H9 (cell line): ENCODE data around the gene SNED1. TPM values are rescaled to one million over a fixed set of nuclear protein-coding genes. Genes with fewer than 3 reads are reported as not detected.

Source experiments
- DNase-seq: peaks from one replicate; pipeline ENCODE4 v3.0.0-alpha.2; 2017
- H2AFZ ChIP-seq: one replicate; pipeline ENCODE4 v1.6.1; 2013; ENCODE audit warnings: mild to moderate bottlenecking, low read length, control low read depth, moderate library complexity
- H2AK5ac ChIP-seq: 2 replicates; pipeline ENCODE4 v1.6.1; 2013; ENCODE audit warnings: low read length, control low read depth, mixed read lengths; ENCODE audit not compliant: insufficient read length
- H2BK120ac ChIP-seq: one replicate; pipeline ENCODE4 v1.6.1; 2013; ENCODE audit warnings: low read depth, mild to moderate bottlenecking, low read length, control low read depth, inconsistent platforms; ENCODE audit not compliant: poor library complexity, severe bottlenecking
- H2BK12ac ChIP-seq: 2 replicates; pipeline ENCODE4 v1.6.1; 2013; ENCODE audit warnings: low read length, control low read depth, mixed read lengths, low read depth; ENCODE audit not compliant: insufficient read length
- H2BK15ac ChIP-seq: 2 replicates; pipeline ENCODE4 v1.6.1; 2013; ENCODE audit warnings: low read depth, low read length, control low read depth
- H2BK20ac ChIP-seq: one replicate; pipeline ENCODE4 v1.6.1; 2013; ENCODE audit warnings: low read depth, mild to moderate bottlenecking, low read length, control low read depth, inconsistent platforms; ENCODE audit not compliant: poor library complexity, severe bottlenecking
- H2BK5ac ChIP-seq: 2 replicates; pipeline ENCODE4 v1.6.1; 2013; ENCODE audit warnings: low read length, control low read depth, mixed read lengths; ENCODE audit not compliant: insufficient read length
- H3K14ac ChIP-seq: 2 replicates; pipeline ENCODE4 v1.6.1; 2013; ENCODE audit warnings: low read length, control low read depth; ENCODE audit not compliant: insufficient read depth
- H3K18ac ChIP-seq: 2 replicates; pipeline ENCODE4 v1.6.1; 2013; ENCODE audit warnings: low read depth, mild to moderate bottlenecking, mixed read lengths, low read length, control low read depth; ENCODE audit not compliant: insufficient read length
- H3K23ac ChIP-seq: 2 replicates; pipeline ENCODE4 v1.6.1; 2013; ENCODE audit warnings: low read length, control low read depth, mixed read lengths, low read depth; ENCODE audit not compliant: insufficient read length
- H3K23me2 ChIP-seq: 2 replicates; pipeline ENCODE4 v1.6.1; 2013; ENCODE audit warnings: low read depth, mild to moderate bottlenecking, mixed read lengths, low read length, control low read depth; ENCODE audit not compliant: insufficient read length, poor library complexity, severe bottlenecking
- H3K27ac ChIP-seq: 2 replicates; pipeline ENCODE4 v1.5.1; 2013; ENCODE audit warnings: low read length, control low read depth, mixed read lengths, low read depth; ENCODE audit not compliant: insufficient read length
- H3K27me3 ChIP-seq: 2 replicates; pipeline ENCODE4 v1.6.1; 2013; ENCODE audit warnings: low read length, control low read depth, inconsistent platforms; ENCODE audit not compliant: insufficient read depth
- H3K4ac ChIP-seq: 2 replicates; pipeline ENCODE4 v1.6.1; 2013; ENCODE audit warnings: low read depth, mild to moderate bottlenecking, control low read depth, inconsistent platforms, low read length, moderate library complexity
- H3K4me1 ChIP-seq: 2 replicates; pipeline ENCODE4 v1.6.1; 2013; ENCODE audit warnings: low read length, control low read depth, inconsistent platforms; ENCODE audit not compliant: insufficient read depth
- H3K4me2 ChIP-seq: 2 replicates; pipeline ENCODE4 v1.6.1; 2013; ENCODE audit warnings: low read length, control low read depth, mixed read lengths; ENCODE audit not compliant: insufficient read length, insufficient read depth
- H3K56ac ChIP-seq: 2 replicates; pipeline ENCODE4 v1.6.1; 2013; ENCODE audit warnings: low read depth, mild to moderate bottlenecking, mixed read lengths, low read length, control low read depth; ENCODE audit not compliant: insufficient read length
- H3K79me1 ChIP-seq: 2 replicates; pipeline ENCODE4 v1.6.1; 2013; ENCODE audit warnings: low read depth, mild to moderate bottlenecking, moderate library complexity, low read length, control low read depth, inconsistent platforms; ENCODE audit not compliant: insufficient read depth, poor library complexity, severe bottlenecking
- H3K79me2 ChIP-seq: 2 replicates; pipeline ENCODE4 v1.6.1; 2013; ENCODE audit warnings: low read length, control low read depth, inconsistent platforms; ENCODE audit not compliant: insufficient read depth
- H3K9ac ChIP-seq: 2 replicates; pipeline ENCODE4 v1.6.1; 2013; ENCODE audit warnings: low read length, control low read depth, mixed read lengths; ENCODE audit not compliant: insufficient read length; ENCODE audit errors: extremely low read depth
- H3K9me3 ChIP-seq: one replicate; pipeline ENCODE4 v1.6.1; 2013; ENCODE audit warnings: low read depth, low read length, inconsistent platforms; ENCODE audit not compliant: control insufficient read depth
- H3T11ph ChIP-seq: one replicate; pipeline ENCODE4 v1.6.1; 2013; ENCODE audit warnings: mild to moderate bottlenecking, low read length, control low read depth, inconsistent platforms
- H4K20me1 ChIP-seq: one replicate; pipeline ENCODE4 v1.6.1; 2013; ENCODE audit not compliant: control insufficient read depth, insufficient read length, insufficient read depth
- H4K5ac ChIP-seq: 2 replicates; pipeline ENCODE4 v1.6.1; 2013; ENCODE audit warnings: low read depth, mild to moderate bottlenecking, mixed read lengths, low read length, control low read depth; ENCODE audit not compliant: insufficient read length
- H4K8ac ChIP-seq: replicated peaks from 2 replicates; pipeline ENCODE4 v1.6.1; 2013; ENCODE audit warnings: low read length, control low read depth, mixed read lengths, low read depth; ENCODE audit not compliant: insufficient read length
- H4K91ac ChIP-seq: 2 replicates; pipeline ENCODE4 v1.6.1; 2013; ENCODE audit warnings: low read depth, mild to moderate bottlenecking, moderate library complexity, mixed read lengths, low read length, control low read depth; ENCODE audit not compliant: insufficient read length
- H3K27ac Mint-ChIP-seq, 3 experiments: 2 replicates in 2 of 3; 3 replicates in 1 of 3; pipeline ENCODE4 v1.8.0; 2020 to 2021; ENCODE audit warnings: mixed read lengths in 3 of 3, mild to moderate bottlenecking in 1 of 3, moderate library complexity in 1 of 3
- H3K27me3 Mint-ChIP-seq: 2 replicates; pipeline ENCODE4 v1.8.0; 2021; ENCODE audit warnings: low read depth, mild to moderate bottlenecking, moderate library complexity, mixed read lengths
- H3K36me3 Mint-ChIP-seq, 3 experiments: 2 replicates in 2 of 3; 3 replicates in 1 of 3; pipeline ENCODE4 v1.8.0; 2020 to 2021; ENCODE audit warnings: low read depth in 3 of 3, mixed read lengths in 3 of 3; ENCODE audit not compliant: insufficient read depth in 1 of 3
- H3K4me1 Mint-ChIP-seq, 2 experiments: 2 replicates each; pipeline ENCODE4 v1.8.0; 2020; ENCODE audit warnings: mixed read lengths in 2 of 2
- H3K4me3 Mint-ChIP-seq, 2 experiments: 2 replicates in 1 of 2; 3 replicates in 1 of 2; pipeline ENCODE4 v1.8.0; 2020 to 2021; ENCODE audit warnings: mild to moderate bottlenecking in 2 of 2, mixed read lengths in 2 of 2, moderate library complexity in 1 of 2
- H3K9me3 Mint-ChIP-seq, 2 experiments: 2 replicates in 1 of 2; 3 replicates in 1 of 2; pipeline ENCODE4 v1.8.0; 2020; ENCODE audit warnings: mild to moderate bottlenecking in 2 of 2, mixed read lengths in 2 of 2, moderate library complexity in 1 of 2
- CTCF ChIP-seq: fragments of 200-600 bp; sonication (generic); conservative IDR thresholded peaks from 3 replicates; pipeline ENCODE4 v1.8.0; 2021; ENCODE audit warnings: antibody characterized with exemption, mild to moderate bottlenecking
- WGBS: extraction: QIAGEN DNeasy Blood & Tissue Kit; methylation state at CpG from one replicate; pipeline ENCODE4 v1.1.7; 2013; ENCODE audit warnings: missing lambda C conversion rate, low lambda C conversion rate, mixed read lengths; ENCODE audit not compliant: insufficient read length; ENCODE audit errors: extremely low coverage; 5-methylcytosine and 5-hydroxymethylcytosine counted together
- total RNA-seq: library from RNA; stranded (reverse); gene quantifications from 2 replicates; pipeline ENCODE4 v1.2.1, GENCODE V29; 2021

Gene SNED1
- total RNA-seq, 1 experiment from 2014 or later = 2.5 TPM

GRCh38 chr2:241065355-241065803 is 67.0 kb downstream of the SNED1 start:
- no peaks in the 10 kb centered on the region for H3K9me3 ChIP-seq
- H3K14ac ChIP-seq = no peak overlapping the region; the same call in 1 of the 2 replicates
- no peak for TF ChIP-seq CTCF
- no peaks in the 10 kb centered on the region for H3K27me3 ChIP-seq
- Mint-ChIP-seq H3K4me1 (peaks cover 0 to 7% of the 10 kb centered on the region in 2 experiments; a peak in 3 of 4 replicates), H3K27ac (peak overlapping the region in 1 of 3 experiments; percentile 55; a peak in 2 of 7 replicates), H3K36me3 (no peaks in the 10 kb centered on the region), H3K27me3 (no peaks in the 10 kb centered on the region; the same call in 1 of the 2 replicates), H3K9me3 (no peaks in the 10 kb centered on the region), H3K4me3 (no peak overlapping the region)
- no peak overlapping the region for H2BK120ac ChIP-seq
- no peak overlapping the region for H4K5ac ChIP-seq
- H3K4me1 ChIP-seq = no peaks in the 10 kb centered on the region
- H2AFZ ChIP-seq = no peak overlapping the region
- H3K4ac ChIP-seq = no peak overlapping the region
- H3K56ac ChIP-seq = no peak overlapping the region
- no peak overlapping the region for H2BK5ac ChIP-seq
- H3T11ph ChIP-seq = no peak overlapping the region
- no peak overlapping the region for H3K18ac ChIP-seq
- no peak overlapping the region for H3K27ac ChIP-seq
- no peaks in the 10 kb centered on the region for H3K23me2 ChIP-seq
- H4K20me1 ChIP-seq = no peaks in the 10 kb centered on the region
- H2BK20ac ChIP-seq = no peak overlapping the region
- no peak overlapping the region for H2AK5ac ChIP-seq
- no peak overlapping the region for H3K23ac ChIP-seq
- no peak overlapping the region for H3K9ac ChIP-seq
- no peak overlapping the region for H2BK15ac ChIP-seq
- H3K79me1 ChIP-seq = no peaks in the 10 kb centered on the region
- WGBS = no CpG with 5 or more reads among the region's 27 CpGs
- no peak overlapping the region for H2BK12ac ChIP-seq
- H3K4me2 ChIP-seq = no peak overlapping the region
- no peak overlapping the region for H4K8ac ChIP-seq
- H4K91ac ChIP-seq = no peak overlapping the region
- no peaks in the 10 kb centered on the region for H3K79me2 ChIP-seq
- no peak for DNase-seq
